MG63 (cell line): Measurements from ENCODE around the gene RNF149. TPM values are rescaled to one million over a fixed set of nuclear protein-coding genes. Genes with fewer than 3 reads are reported as not detected.
"Not testable (repeated sequence)": the region's sequence is repeated elsewhere in the genome, so short reads cannot be mapped to it uniquely, and the experiment has no call there.

Experiments used
- DNase-seq: peaks from one replicate; pipeline ENCODE4 v3.0.0-alpha.2; 2020
- H3K27me3 ChIP-seq: fragments of 250-450 bp; sonication (Bioruptor Pico); 2 replicates; pipeline ENCODE4 v1.5.1; 2020; ENCODE audit warnings: mild to moderate bottlenecking, moderate library complexity
- H3K36me3 ChIP-seq: fragments of 250-450 bp; sonication (Bioruptor Pico); 2 replicates; pipeline ENCODE4 v1.5.1; 2020; ENCODE audit warnings: mild to moderate bottlenecking, moderate library complexity
- H3K4me3 ChIP-seq: fragments of 250-450 bp; sonication (Bioruptor Pico); 2 replicates; pipeline ENCODE4 v1.5.1; 2020; ENCODE audit warnings: mild to moderate bottlenecking, moderate library complexity
- H3K9me3 ChIP-seq: fragments of 250-450 bp; sonication (Bioruptor Pico); 2 replicates; pipeline ENCODE4 v1.5.1; 2020; ENCODE audit warnings: mild to moderate bottlenecking, moderate library complexity
- total RNA-seq: library from RNA; depleted of rRNA; stranded (reverse); fragments of >200 nt; shearing (Covaris generic); gene quantifications from 2 replicates; pipeline ENCODE4 v1.2.3, GENCODE V29; 2014; ENCODE audit warnings: low replicate concordance; rRNA removed

Gene RNF149
- 33.8 and 34.5 TPM in 2 replicates for total RNA-seq

DNA sequence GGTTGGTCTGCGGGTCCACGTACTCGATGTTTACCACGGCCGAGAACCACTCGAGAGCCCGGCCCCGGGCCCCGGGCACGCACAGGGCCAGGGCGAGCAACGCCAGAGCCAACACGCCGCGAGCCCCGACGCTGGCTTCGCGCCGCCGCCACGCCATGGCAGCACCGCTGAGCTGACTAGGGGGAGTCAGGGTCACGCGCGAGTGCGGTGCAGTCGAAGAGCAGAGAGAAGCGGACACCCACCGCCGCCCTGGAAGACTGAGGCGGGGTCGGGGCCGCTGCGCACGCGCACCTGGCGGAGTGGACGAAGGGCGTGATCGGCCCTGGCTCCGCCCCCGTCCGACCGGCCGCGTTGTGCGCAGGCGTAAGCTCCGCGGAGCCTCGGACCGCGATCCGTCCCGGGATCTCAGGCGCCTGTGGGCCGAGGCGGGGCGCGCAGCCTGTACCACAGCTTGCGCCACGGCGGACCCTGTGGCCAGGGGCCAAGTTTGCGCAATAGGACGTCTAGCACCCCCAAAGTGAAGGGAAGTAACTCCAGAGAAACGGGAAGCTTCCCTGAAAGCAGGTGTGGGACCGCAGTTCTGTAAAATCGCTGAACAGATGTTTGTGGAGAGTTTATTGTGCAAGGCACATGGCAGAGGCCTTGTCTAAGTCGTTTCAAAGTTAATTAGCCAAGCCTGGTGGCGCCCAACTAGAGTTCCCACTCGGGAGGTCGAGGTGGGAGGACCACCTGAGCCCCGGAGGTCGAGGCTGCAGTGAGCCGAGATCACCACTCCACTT lies at the start of gene RNF149:
TSS of gene RNF149 (minus strand) at position 270 of the 779 bp plus-strand sequence. CDS start at position 157, 113 bp downstream.
- DNase-seq: peak; percentile 89
- no peaks in the 10 kb centered on the region for H3K9me3 ChIP-seq
- peak within 1 kb of the TSS; percentile 93 for H3K4me3 ChIP-seq
- H3K36me3 ChIP-seq: peaks cover 23% of the 10 kb centered on the region
- H3K27me3 ChIP-seq: no peaks in the 10 kb centered on the region

DNA sequence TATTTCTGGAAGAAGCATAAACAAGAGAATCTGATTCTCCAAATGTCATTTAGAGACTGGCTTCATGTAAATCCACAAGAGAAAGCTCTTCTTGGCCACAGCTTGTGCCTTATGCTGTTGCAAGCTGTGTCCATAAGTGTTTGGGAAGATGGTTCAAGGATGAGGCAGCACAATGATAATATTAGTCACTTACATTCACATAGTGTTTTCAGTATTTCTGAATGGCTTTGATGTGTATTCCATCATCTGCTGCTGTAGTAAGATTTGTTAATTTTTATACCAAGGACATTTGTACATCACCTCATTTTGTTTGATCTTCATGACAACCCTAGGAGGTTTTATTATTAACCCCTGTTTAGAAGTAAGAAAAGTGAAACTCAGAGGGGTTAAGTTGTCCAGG lies 48.9 kb upstream of the RNF149 start:
- no peak for DNase-seq
- no peaks in the 10 kb centered on the region for H3K27me3 ChIP-seq
- H3K9me3 ChIP-seq: no peaks in the 10 kb centered on the region
- no peaks in the 10 kb centered on the region for H3K36me3 ChIP-seq
- no peak overlapping the region for H3K4me3 ChIP-seq

GRCh38 chr2:101356521-101356920 lies 48.0 kb upstream of the RNF149 start:
- H3K4me3 ChIP-seq: no peak overlapping the region
- no peaks in the 10 kb centered on the region for H3K27me3 ChIP-seq
- no peaks in the 10 kb centered on the region for H3K36me3 ChIP-seq
- DNase-seq: peak; percentile 28
- no peaks in the 10 kb centered on the region for H3K9me3 ChIP-seq

DNA sequence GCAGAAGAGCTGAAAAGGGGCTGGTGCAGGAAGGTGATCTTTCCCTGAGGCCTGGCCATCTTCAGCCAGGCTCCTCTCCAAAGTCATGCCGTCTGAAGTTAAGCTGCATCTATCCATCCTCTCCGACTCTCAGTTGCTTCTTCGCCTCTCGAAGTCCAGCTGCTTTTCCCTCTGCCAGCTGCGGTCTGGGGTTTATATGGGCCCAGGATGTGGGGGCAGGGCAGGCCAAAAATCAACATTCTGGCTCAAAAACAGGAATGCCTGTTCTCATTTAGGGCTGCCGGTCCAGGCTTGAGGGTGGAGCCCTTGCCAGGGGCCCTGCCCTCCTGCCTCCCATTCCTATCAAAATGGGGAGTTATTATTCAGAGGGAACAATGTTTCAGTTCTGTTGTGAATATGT lies 47.6 kb upstream of the RNF149 start:
- Histone ChIP-seq H3K36me3 (no peaks in the 10 kb centered on the region), H3K27me3 (no peaks in the 10 kb centered on the region), H3K9me3 (no peaks in the 10 kb centered on the region), H3K4me3 (no peak overlapping the region)
- no peak for DNase-seq

DNA sequence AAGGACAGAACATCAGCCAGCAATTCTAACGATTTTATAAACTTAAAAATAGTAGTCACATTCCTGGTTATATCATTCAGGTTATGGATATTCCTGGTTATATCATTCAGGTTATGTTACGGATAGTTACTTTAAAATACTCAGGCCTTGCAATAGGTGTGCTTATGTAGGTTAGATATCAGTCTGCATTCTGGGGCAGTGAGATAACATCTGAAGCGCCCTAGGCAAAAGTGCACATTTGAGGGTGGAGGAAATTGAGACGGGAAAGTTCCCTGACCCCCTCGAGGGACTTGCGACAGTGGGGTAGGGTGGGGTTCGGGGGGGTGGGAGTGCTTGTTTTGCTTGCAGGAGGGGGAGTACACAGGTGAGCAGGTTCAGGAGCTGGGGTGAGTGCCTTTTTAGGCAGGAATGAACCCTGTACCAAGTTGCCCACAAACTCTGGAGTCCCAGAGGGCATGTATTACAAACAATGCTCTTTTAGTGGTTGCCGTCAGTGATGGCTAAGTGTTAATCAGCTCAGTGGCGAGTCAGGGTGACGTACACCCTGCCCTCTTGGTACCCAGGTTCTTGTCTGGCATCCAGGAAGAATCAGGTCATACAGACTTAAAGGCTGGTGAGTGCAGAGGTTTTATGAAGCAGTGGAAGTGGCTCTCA lies 47.0 kb upstream of the RNF149 start:
- no peak overlapping the region for H3K4me3 ChIP-seq
- H3K9me3 ChIP-seq: no peaks in the 10 kb centered on the region
- H3K36me3 ChIP-seq: no peaks in the 10 kb centered on the region
- no peaks in the 10 kb centered on the region for H3K27me3 ChIP-seq
- DNase-seq: peak; percentile 47

GRCh38 chr2:101354420-101355311 lies 46.2 kb upstream of the RNF149 start:
- no peaks in the 10 kb centered on the region for H3K36me3 ChIP-seq
- H3K4me3 ChIP-seq: no peak overlapping the region
- no peaks in the 10 kb centered on the region for H3K9me3 ChIP-seq
- no peak for DNase-seq
- no peaks in the 10 kb centered on the region for H3K27me3 ChIP-seq

GRCh38 chr2:101352631-101353030 lies 44.1 kb upstream of the RNF149 start:
- not testable (repeated sequence) for H3K27me3 ChIP-seq, DNase-seq, H3K36me3 ChIP-seq, H3K4me3 ChIP-seq, H3K9me3 ChIP-seq

DNA sequence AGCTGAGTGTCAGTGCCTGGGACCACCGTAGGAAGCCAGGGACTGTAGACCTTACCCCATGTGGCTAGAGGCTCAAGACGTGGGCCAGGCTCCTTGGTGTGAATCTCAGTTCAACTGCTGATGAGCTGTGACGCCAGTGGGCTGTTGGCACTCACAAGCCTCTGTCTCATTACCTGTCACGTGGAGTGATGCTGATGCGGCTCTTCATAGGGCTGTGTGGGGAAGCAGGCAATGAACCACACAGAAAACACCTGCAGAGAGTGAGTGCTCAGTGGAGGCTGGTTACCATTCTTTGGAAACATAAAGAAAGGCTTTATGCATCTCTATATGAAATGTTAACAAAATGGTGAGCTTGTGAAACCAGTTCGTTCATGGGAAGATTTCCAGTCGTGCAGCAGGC lies 42.7 kb upstream of the RNF149 start:
- H3K4me3 ChIP-seq: no peak overlapping the region
- H3K9me3 ChIP-seq: no peaks in the 10 kb centered on the region
- no peaks in the 10 kb centered on the region for H3K27me3 ChIP-seq
- H3K36me3 ChIP-seq: no peaks in the 10 kb centered on the region
- no peak for DNase-seq

- H3K4me3 ChIP-seq: no peak overlapping the region
- no peaks in the 10 kb centered on the region for H3K27me3 ChIP-seq
- no peaks in the 10 kb centered on the region for H3K36me3 ChIP-seq
- H3K9me3 ChIP-seq: no peaks in the 10 kb centered on the region
- no peak for DNase-seq
These were observed 41.6 kb upstream of the RNF149 start for GRCh38 chr2:101349893-101350662.

GRCh38 chr2:101348883-101349282 lies 40.4 kb upstream of the RNF149 start:
- Histone ChIP-seq H3K36me3 (no peaks in the 10 kb centered on the region), H3K4me3 (no peak overlapping the region), H3K9me3 (no peaks in the 10 kb centered on the region), H3K27me3 (no peaks in the 10 kb centered on the region)
- no peak for DNase-seq

- H3K9me3 ChIP-seq: no peaks in the 10 kb centered on the region
- no peaks in the 10 kb centered on the region for H3K36me3 ChIP-seq
- H3K4me3 ChIP-seq: no peak overlapping the region
- H3K27me3 ChIP-seq: no peaks in the 10 kb centered on the region
- DNase-seq: no peak
These were observed 38.4 kb upstream of the RNF149 start for GRCh38 chr2:101346909-101347308.

GRCh38 chr2:101344137-101344536 lies 35.6 kb upstream of the RNF149 start:
- H3K9me3 ChIP-seq: no peaks in the 10 kb centered on the region
- H3K27me3 ChIP-seq: no peaks in the 10 kb centered on the region
- H3K4me3 ChIP-seq: no peak overlapping the region
- DNase-seq: no peak
- no peaks in the 10 kb centered on the region for H3K36me3 ChIP-seq

GRCh38 chr2:101342625-101343008 lies 34.1 kb upstream of the RNF149 start:
- Histone ChIP-seq H3K27me3 (no peaks in the 10 kb centered on the region), H3K36me3 (no peaks in the 10 kb centered on the region), H3K9me3 (no peaks in the 10 kb centered on the region), H3K4me3 (no peak overlapping the region)
- DNase-seq: no peak

DNA sequence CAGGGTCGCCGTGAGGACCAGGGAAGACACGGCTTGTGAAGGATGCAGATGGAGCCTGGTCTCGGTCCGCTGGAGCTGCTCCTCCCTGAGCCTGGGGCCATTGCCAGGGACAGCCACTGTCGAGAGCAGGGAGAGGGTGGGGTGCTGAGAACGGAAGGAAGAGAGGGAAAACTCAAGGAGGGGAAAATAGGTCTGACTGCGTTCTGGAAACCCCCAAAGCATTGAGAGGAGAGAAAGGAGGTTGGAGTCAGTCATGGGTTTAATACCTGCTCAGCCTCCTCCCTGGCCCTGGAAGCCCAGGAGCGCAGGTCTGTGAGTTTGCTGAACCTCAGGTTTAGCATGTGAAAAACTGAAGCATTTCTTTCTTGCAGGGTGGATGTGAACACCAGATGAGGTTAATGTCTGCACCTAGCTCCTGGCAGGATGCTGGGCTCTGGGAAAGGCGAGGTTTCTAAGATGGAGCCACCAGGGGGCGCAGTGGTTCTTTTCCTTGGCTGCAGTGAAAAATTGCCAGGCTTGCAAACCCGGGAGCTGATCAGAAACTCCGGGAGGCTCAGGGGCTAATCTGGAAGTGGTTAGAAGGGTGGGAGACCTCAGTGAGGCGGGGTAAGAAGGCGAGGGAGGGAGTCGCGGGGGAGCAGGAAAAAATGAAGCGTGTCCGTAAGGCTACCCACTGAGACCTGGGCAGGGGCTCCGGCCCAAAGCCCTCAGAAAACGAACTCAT lies 33.6 kb upstream of the RNF149 start:
- DNase-seq: peak; percentile 61
- Histone ChIP-seq H3K27me3 (no peaks in the 10 kb centered on the region), H3K9me3 (no peaks in the 10 kb centered on the region), H3K36me3 (no peaks in the 10 kb centered on the region), H3K4me3 (no peak overlapping the region)

DNA sequence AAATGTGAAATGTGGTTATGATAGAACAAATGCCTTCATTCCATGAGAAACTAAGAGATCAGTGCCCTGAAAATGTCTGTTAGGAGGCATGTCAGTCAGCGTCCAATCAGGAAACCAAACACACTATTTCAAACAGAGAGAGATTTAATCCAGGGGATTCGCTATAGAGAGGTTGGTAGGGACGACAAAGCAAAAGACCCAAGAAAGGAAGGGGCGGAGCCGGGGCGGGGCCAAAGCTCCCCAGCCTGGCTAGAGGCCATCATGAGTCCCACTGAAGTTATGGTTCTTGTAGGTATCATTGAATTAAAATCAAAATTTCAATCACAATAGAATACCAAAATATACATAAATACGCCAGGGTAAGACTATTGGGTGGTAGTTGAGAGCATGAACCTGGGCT lies 32.9 kb upstream of the RNF149 start:
- Histone ChIP-seq H3K9me3 (no peaks in the 10 kb centered on the region), H3K27me3 (no peaks in the 10 kb centered on the region), H3K4me3 (no peak overlapping the region), H3K36me3 (no peaks in the 10 kb centered on the region)
- no peak for DNase-seq

GRCh38 chr2:101340141-101340551 lies 31.6 kb upstream of the RNF149 start:
- no peak overlapping the region for H3K4me3 ChIP-seq
- no peaks in the 10 kb centered on the region for H3K9me3 ChIP-seq
- no peak for DNase-seq
- H3K36me3 ChIP-seq: no peaks in the 10 kb centered on the region
- H3K27me3 ChIP-seq: no peaks in the 10 kb centered on the region
